Osteoblast (primary cell): ENCODE data around the gene CDH6. TPM values are rescaled to one million over a fixed set of nuclear protein-coding genes. Genes with fewer than 3 reads are reported as not detected.

Source experiments
- DNase-seq: peaks from one replicate; pipeline ENCODE4 v3.0.0; 2011; ENCODE audit warnings: low spot score, mixed read lengths; ENCODE audit not compliant: insufficient read length; ENCODE audit errors: missing footprints
- H2AFZ ChIP-seq: 2 replicates; pipeline ENCODE4 v1.6.0; 2011; ENCODE audit warnings: mild to moderate bottlenecking, low read length
- H3K27ac ChIP-seq: 2 replicates; pipeline ENCODE4 v1.5.1; 2011; ENCODE audit warnings: mild to moderate bottlenecking, low read depth, low read length, moderate library complexity
- H3K27me3 ChIP-seq: 2 replicates; pipeline ENCODE4 v1.6.0; 2012; ENCODE audit warnings: mild to moderate bottlenecking, control low read depth, inconsistent platforms, low read length, moderate library complexity; ENCODE audit not compliant: insufficient read depth
- H3K36me3 ChIP-seq: 2 replicates; pipeline ENCODE4 v1.5.1; 2011; ENCODE audit warnings: mild to moderate bottlenecking, low read length, control low read depth, moderate library complexity; ENCODE audit not compliant: insufficient read depth
- H3K4me1 ChIP-seq: 2 replicates; pipeline ENCODE4 v1.5.1; 2011; ENCODE audit warnings: mild to moderate bottlenecking, low read length, control low read depth, moderate library complexity; ENCODE audit not compliant: insufficient read depth
- H3K4me2 ChIP-seq: 2 replicates; pipeline ENCODE4 v1.6.0; 2011; ENCODE audit warnings: mild to moderate bottlenecking, low read length; ENCODE audit not compliant: insufficient read depth
- H3K4me3 ChIP-seq: fragments of 200-600 bp; sonication (generic); 3 replicates; pipeline ENCODE4 v1.5.1; 2012; ENCODE audit warnings: mild to moderate bottlenecking, low read length, inconsistent platforms; ENCODE audit not compliant: insufficient read depth
- H3K79me2 ChIP-seq: 2 replicates; pipeline ENCODE4 v1.6.0; 2012; ENCODE audit warnings: mild to moderate bottlenecking, low read length, control low read depth, inconsistent platforms; ENCODE audit not compliant: insufficient read depth
- H3K9me3 ChIP-seq: 2 replicates; pipeline ENCODE4 v1.5.1; 2011; ENCODE audit warnings: low read depth, low read length, control low read depth
- H4K20me1 ChIP-seq: 2 replicates; pipeline ENCODE4 v1.6.0; 2012; ENCODE audit warnings: mild to moderate bottlenecking, low read length, control low read depth; ENCODE audit not compliant: insufficient read depth
- CTCF ChIP-seq: IDR thresholded peaks from 2 replicates; pipeline ENCODE4 v1.5.1; 2011; ENCODE audit warnings: mild to moderate bottlenecking, low read depth, low read length, moderate library complexity; ENCODE audit errors: extremely low read depth
- total RNA-seq: library from RNA; depleted of rRNA; stranded (reverse); fragments of >200 nt; gene quantifications from 2 replicates; pipeline ENCODE4 v1.2.3, GENCODE V29; 2012

CDH6 gene
- total RNA-seq: 9.4 and 16.3 TPM in 2 replicates

DNA sequence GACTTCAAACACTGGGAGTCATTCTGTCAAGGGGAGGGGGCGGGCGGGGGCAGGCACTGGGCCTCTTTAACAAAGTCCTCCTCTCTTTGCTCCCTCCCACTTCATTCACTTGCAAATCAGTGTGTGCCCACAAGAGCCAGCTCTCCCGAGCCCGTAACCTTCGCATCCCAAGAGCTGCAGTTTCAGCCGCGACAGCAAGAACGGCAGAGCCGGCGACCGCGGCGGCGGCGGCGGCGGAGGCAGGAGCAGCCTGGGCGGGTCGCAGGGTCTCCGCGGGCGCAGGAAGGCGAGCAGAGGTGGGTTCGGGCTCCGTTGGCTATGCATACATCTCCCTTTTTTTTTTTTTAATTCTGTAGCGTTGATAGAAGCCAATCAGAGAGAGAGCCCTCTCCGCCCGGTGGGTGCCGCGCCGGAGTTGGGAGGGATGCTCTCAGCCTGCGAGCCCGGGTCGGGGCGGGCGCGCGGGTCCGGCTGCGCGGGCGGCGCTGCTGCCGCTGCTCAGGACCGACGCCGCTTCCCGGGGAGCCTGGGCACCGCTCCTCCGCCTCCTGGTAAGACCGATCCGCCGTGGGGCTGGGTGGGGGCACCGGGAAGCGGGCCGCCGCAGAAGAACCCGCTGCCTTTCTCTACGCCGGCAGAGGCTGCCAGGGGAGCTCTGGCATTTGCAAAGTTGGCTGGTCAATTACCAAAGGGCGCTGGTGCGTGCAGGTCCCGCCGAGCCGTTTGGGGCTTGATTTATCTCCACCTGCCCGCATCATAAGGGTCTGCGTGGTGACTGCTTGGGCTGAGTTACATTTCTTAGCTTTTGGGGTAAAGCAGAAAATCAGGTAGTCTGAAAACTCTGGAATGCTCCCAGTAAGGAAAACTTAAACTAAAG, at the start of gene CDH6:
Gene CDH6, plus strand, starts transcription at position 96 of the 877 bp plus-strand sequence. CDS start 73,788 bp downstream, outside the sequence.
- Histone ChIP-seq H3K4me1 (peaks cover 2% of the 10 kb centered on the region), H4K20me1 (no peaks in the 10 kb centered on the region), H3K27me3 (peaks cover 29% of the 10 kb centered on the region), H3K79me2 (no peaks in the 10 kb centered on the region), H2AFZ (peak within 1 kb of the TSS; percentile 11), H3K9me3 (no peaks in the 10 kb centered on the region), H3K36me3 (no peaks in the 10 kb centered on the region), H3K4me2 (peak within 1 kb of the TSS; percentile 67), H3K27ac (no peak within 1 kb of the TSS), H3K4me3 (peak within 1 kb of the TSS; percentile 65)
- peak; percentile 85 for DNase-seq
- TF ChIP-seq CTCF: no peak

DNA sequence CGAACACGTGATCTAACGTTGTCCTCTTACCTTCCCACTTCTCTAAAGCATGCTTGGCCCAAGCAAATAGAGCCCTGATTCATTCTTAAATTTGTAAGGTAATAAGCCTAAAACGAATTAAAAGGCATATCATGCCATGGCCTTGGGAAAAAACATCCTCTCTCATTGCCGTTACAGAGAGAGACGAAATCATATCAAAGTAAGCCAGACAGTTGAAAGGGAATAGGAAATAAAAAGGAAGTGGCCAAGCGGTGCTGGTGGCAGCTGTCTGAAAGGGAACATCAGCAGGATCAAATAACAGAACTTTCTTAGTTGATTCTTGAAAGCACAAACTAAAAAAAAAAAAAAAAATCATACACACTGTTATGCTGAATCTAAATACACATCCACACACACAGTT, 49.1 kb upstream of the CDH6 start:
- H3K27me3 ChIP-seq: no peaks in the 10 kb centered on the region
- no peak overlapping the region for H2AFZ ChIP-seq
- H3K4me1 ChIP-seq: no peaks in the 10 kb centered on the region
- no peak for TF ChIP-seq CTCF
- no peak overlapping the region for H3K4me3 ChIP-seq
- no peaks in the 10 kb centered on the region for H3K79me2 ChIP-seq
- H4K20me1 ChIP-seq: no peaks in the 10 kb centered on the region
- no peak for DNase-seq
- H3K4me2 ChIP-seq: no peak overlapping the region
- no peaks in the 10 kb centered on the region for H3K9me3 ChIP-seq
- no peaks in the 10 kb centered on the region for H3K36me3 ChIP-seq
- no peak overlapping the region for H3K27ac ChIP-seq

- no peak overlapping the region for H3K4me3 ChIP-seq
- H3K9me3 ChIP-seq: no peaks in the 10 kb centered on the region
- H2AFZ ChIP-seq: no peak overlapping the region
- no peaks in the 10 kb centered on the region for H3K36me3 ChIP-seq
- no peaks in the 10 kb centered on the region for H3K4me1 ChIP-seq
- DNase-seq: no peak
- no peak for TF ChIP-seq CTCF
- no peak overlapping the region for H3K27ac ChIP-seq
- no peak overlapping the region for H3K4me2 ChIP-seq
- H4K20me1 ChIP-seq: no peaks in the 10 kb centered on the region
- H3K27me3 ChIP-seq: no peaks in the 10 kb centered on the region
- H3K79me2 ChIP-seq: no peaks in the 10 kb centered on the region
These were observed 44.5 kb upstream of the CDH6 start for GRCh38 chr5:31148959-31149475.

DNA sequence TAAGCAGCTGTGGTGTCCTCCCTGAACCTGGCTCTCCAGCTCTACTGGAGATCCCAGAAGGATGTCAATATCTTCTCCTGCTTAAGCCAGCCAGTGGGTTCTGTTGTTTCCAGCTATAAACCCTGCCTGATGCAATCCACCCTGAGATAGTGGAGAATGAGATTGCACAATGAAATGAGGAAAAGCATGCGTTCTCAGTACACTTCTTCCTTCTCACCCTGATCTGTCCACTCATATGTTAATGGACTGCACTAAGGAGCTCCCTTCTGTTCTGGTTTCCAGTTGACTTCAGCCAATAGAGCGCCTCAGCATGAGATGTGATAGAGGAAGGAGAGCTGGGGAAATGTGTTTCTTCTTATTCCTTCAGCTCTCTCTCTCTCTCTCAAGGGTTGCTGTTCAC, 40.0 kb upstream of the CDH6 start:
- no peak for TF ChIP-seq CTCF
- Histone ChIP-seq H3K4me3 (no peak overlapping the region), H3K36me3 (no peaks in the 10 kb centered on the region), H3K79me2 (no peaks in the 10 kb centered on the region), H4K20me1 (no peaks in the 10 kb centered on the region), H3K4me1 (no peaks in the 10 kb centered on the region), H3K27ac (no peak overlapping the region), H3K9me3 (no peaks in the 10 kb centered on the region), H2AFZ (no peak overlapping the region), H3K27me3 (no peaks in the 10 kb centered on the region), H3K4me2 (no peak overlapping the region)
- no peak for DNase-seq
